NB4 (cell line): ENCODE data around the gene GRXCR2.

ENCODE experiments used
- CTCF ChIP-seq: IDR thresholded peaks from one replicate; pipeline ENCODE4 v1.5.1; 2012; ENCODE audit warnings: low read depth, low read length
- MAX ChIP-seq: IDR thresholded peaks from 2 replicates; pipeline ENCODE4 v1.6.1; 2011; ENCODE audit warnings: low read depth, low read length

GRCh38 chr5:145858959-145859358, 13.9 kb downstream of the GRXCR2 start:
- no peak for TF ChIP-seq CTCF
- TF ChIP-seq MAX, result no peak
